ENCODE results near the gene MCCC1. TPM values are rescaled to one million over a fixed set of nuclear protein-coding genes. Genes with fewer than 3 reads are reported as not detected.

Gene MCCC1
- total RNA-seq, 1 experiment from 2014 or later: 19.2 TPM

- Histone ChIP-seq H3K27me3 (replicated peaks; ENCODE audit: insufficient read depth, low read depth, low read length, poor library complexity) (no peaks in the 10 kb centered on the region), H3K36me3 (ENCODE audit: insufficient read depth, low read length, poor library complexity, severe bottlenecking) (no peaks in the 10 kb centered on the region), H3K4me1 (ENCODE audit: insufficient read depth, low read length, poor library complexity, severe bottlenecking) (no peaks in the 10 kb centered on the region), H3K27ac (ENCODE audit: low read depth, low read length, poor library complexity, severe bottlenecking) (no peak overlapping the region), H3K9me3 (ENCODE audit: low read depth, low read length, poor library complexity, severe bottlenecking) (no peaks in the 10 kb centered on the region), H3K4me3 (ENCODE audit: low read depth, low read length, poor library complexity, severe bottlenecking) (no peak overlapping the region)
- ChIA-PET CTCF (no interaction called here), POLR2A (ENCODE audit: low non-redundant PET) (no interaction called here)
- no peak for DNase-seq (ENCODE audit: low spot score)
- intact Hi-C loops (cut with micrococcal nuclease; ENCODE audit: unreplicated experiment): no loop called here
- no TSS peak for BruUV-seq (replicated peaks)
- TF ChIP-seq EZH2 (IDR thresholded peaks at IDR 0.05; ENCODE audit: borderline replicate concordance, low read depth, low read length, poor library complexity, severe bottlenecking): no peak
- TF ChIP-seq, protein P1, sequence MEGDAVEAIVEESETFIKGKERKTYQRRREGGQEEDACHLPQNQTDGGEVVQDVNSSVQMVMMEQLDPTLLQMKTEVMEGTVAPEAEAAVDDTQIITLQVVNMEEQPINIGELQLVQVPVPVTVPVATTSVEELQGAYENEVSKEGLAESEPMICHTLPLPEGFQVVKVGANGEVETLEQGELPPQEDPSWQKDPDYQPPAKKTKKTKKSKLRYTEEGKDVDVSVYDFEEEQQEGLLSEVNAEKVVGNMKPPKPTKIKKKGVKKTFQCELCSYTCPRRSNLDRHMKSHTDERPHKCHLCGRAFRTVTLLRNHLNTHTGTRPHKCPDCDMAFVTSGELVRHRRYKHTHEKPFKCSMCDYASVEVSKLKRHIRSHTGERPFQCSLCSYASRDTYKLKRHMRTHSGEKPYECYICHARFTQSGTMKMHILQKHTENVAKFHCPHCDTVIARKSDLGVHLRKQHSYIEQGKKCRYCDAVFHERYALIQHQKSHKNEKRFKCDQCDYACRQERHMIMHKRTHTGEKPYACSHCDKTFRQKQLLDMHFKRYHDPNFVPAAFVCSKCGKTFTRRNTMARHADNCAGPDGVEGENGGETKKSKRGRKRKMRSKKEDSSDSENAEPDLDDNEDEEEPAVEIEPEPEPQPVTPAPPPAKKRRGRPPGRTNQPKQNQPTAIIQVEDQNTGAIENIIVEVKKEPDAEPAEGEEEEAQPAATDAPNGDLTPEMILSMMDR (conservative IDR thresholded peaks at IDR 0.05; ENCODE audit: low read depth, low read length): no peak
Measured at GRCh38 chr3:183013856-183014255, 85.4 kb downstream of the MCCC1 start.

DNA sequence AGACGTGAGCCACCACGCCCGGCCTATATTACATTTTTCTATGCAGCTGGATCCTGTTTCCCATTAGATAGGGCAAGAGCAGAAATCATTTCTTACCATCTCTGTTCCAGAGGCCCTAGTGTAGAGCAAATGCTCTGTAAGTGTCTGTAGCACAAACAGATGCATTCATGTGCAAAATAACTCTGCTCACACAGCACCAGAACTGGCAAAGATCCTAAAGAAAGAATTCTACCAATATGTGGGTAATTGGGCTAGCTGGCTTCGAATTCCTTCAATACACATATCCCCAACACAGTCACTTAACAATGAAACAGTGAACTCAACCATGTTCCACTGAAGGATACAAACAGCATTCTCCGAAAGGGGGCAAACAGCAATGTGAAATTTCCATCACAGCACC is 86.2 kb downstream of the MCCC1 start:
- no peaks in the 10 kb centered on the region for H3K36me3 ChIP-seq (ENCODE audit: insufficient read depth, low read length, poor library complexity, severe bottlenecking)
- BruUV-seq (replicated peaks): no TSS peak
- H3K27ac ChIP-seq (ENCODE audit: low read depth, low read length, poor library complexity, severe bottlenecking): no peak overlapping the region
- H3K4me1 ChIP-seq (ENCODE audit: insufficient read depth, low read length, poor library complexity, severe bottlenecking): no peaks in the 10 kb centered on the region
- CTCF ChIA-PET: no interaction called here
- intact Hi-C loops (cut with micrococcal nuclease; ENCODE audit: unreplicated experiment): no loop called here
- no peak for DNase-seq (ENCODE audit: low spot score)
- POLR2A ChIA-PET (ENCODE audit: low non-redundant PET): no interaction called here
- H3K9me3 ChIP-seq (ENCODE audit: low read depth, low read length, poor library complexity, severe bottlenecking): no peaks in the 10 kb centered on the region
- H3K4me3 ChIP-seq (ENCODE audit: low read depth, low read length, poor library complexity, severe bottlenecking): no peak overlapping the region
- no peaks in the 10 kb centered on the region for H3K27me3 ChIP-seq (replicated peaks; ENCODE audit: insufficient read depth, low read depth, low read length, poor library complexity)
- no peak for TF ChIP-seq EZH2 (IDR thresholded peaks at IDR 0.05; ENCODE audit: borderline replicate concordance, low read depth, low read length, poor library complexity, severe bottlenecking)
- TF ChIP-seq, protein P1 (conservative IDR thresholded peaks at IDR 0.05; ENCODE audit: low read depth, low read length): no peak

DNA sequence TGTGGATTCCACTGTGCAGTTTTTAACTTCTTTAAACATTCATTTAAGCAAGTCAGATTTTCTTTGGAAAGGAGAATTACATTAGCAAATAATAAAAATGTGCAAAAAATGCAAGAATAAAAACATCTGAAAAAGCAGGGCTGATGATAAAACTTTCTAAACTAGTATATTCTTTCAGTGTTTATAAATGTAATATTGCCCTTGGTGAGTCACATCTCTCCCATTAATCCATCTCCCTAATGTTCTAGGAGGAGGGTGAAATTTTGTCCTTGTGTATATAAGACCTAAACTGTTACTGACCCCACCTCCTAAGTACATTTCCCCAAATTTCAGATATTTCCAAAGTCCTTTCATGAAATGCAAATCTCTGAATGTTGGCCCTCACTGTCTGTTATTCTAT is 90.5 kb downstream of the MCCC1 start:
- DNase-seq (ENCODE audit: low spot score): no peak
- ChIA-PET CTCF (no interaction called here), POLR2A (ENCODE audit: low non-redundant PET) (no interaction called here)
- BruUV-seq (replicated peaks): no TSS peak
- Histone ChIP-seq H3K9me3 (ENCODE audit: low read depth, low read length, poor library complexity, severe bottlenecking) (no peaks in the 10 kb centered on the region), H3K27ac (ENCODE audit: low read depth, low read length, poor library complexity, severe bottlenecking) (no peak overlapping the region), H3K4me3 (ENCODE audit: low read depth, low read length, poor library complexity, severe bottlenecking) (no peak overlapping the region), H3K27me3 (replicated peaks; ENCODE audit: insufficient read depth, low read depth, low read length, poor library complexity) (no peaks in the 10 kb centered on the region), H3K36me3 (ENCODE audit: insufficient read depth, low read length, poor library complexity, severe bottlenecking) (no peaks in the 10 kb centered on the region), H3K4me1 (ENCODE audit: insufficient read depth, low read length, poor library complexity, severe bottlenecking) (no peaks in the 10 kb centered on the region)
- intact Hi-C loops (cut with micrococcal nuclease; ENCODE audit: unreplicated experiment): no loop called here
- no peak for TF ChIP-seq EZH2 (IDR thresholded peaks at IDR 0.05; ENCODE audit: borderline replicate concordance, low read depth, low read length, poor library complexity, severe bottlenecking)
- TF ChIP-seq, protein P1 (conservative IDR thresholded peaks at IDR 0.05; ENCODE audit: low read depth, low read length): no peak

All from A673 (cell line).